GM21381 (cell line): ENCODE measurements around the gene SRP68.

Source experiments
- ATAC-seq: cut with Tn5 transposase; IDR thresholded peaks from one replicate; pipeline ENCODE4 v1.9.1; 2021; ENCODE audit warnings: mild to moderate bottlenecking, moderate library complexity; ENCODE audit not compliant: unreplicated experiment

The SRP68 gene

GRCh38 chr17:76000755-76001521 lies 71.4 kb downstream of the SRP68 start, which contains the start of gene CDK3:
Gene CDK3 (plus strand): TSS chr17:76000855. CDS start chr17:76001426, 571 bp downstream.
- ATAC-seq = no peak

GRCh38 chr17:76000016-76000754 lies 72.1 kb downstream of the SRP68 start:
- no peak for ATAC-seq

GRCh38 chr17:75998327-75998795 lies 74.0 kb downstream of the SRP68 start:
- no peak for ATAC-seq

GRCh38 chr17:75996665-75997590 lies 75.4 kb downstream of the SRP68 start:
- no peak for ATAC-seq

GRCh38 chr17:75995385-75995925 lies 76.9 kb downstream of the SRP68 start:
- no peak for ATAC-seq

- no peak for ATAC-seq
Observed at GRCh38 chr17:75994802-75995370, 77.4 kb downstream of the SRP68 start.

- ATAC-seq = no peak
Observed at GRCh38 chr17:75991396-75991795, 80.9 kb downstream of the SRP68 start.
